SK-N-MC (cell line): Measurements from ENCODE around the gene FAM83C.

Experiments used
- EZH2 ChIP-seq: fragments of 200-600 bp; sonication (generic); IDR thresholded peaks from one replicate; pipeline ENCODE4 v1.6.1; 2017; ENCODE audit warnings: antibody characterized with exemption
- FOXP2 ChIP-seq: optimal IDR thresholded peaks from 2 replicates; pipeline ENCODE3; 2011; ENCODE audit warnings: mild to moderate bottlenecking, moderate library complexity; ENCODE audit not compliant: insufficient read depth; ENCODE audit errors: extremely low read length, control extremely low read depth
- POLR2AphosphoS5 ChIP-seq: IDR thresholded peaks from 2 replicates; pipeline ENCODE4 v1.6.1; 2012; ENCODE audit warnings: mild to moderate bottlenecking, low read depth, low read length, borderline replicate concordance

DNA sequence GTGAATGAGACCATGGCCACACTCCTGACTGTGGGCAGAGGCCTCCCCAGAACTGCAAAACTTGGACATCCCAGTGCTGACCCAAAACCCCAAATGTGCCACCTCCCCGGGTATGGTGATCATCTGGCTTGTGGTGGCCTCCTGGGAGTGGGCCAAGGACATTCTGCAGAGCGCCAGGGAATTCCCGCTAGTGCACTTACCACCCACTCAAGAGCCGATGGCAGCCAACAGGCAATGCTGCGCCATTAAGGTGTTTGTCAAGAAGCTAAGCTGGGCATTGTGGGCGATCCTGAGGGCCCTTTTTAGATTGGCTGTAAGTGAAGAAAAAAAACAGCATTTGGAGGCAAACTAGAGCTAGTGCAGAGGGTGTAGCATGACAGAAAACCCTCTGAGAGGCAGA, 56.3 kb downstream of the FAM83C start:
- TF ChIP-seq EZH2 (no peak), POLR2AphosphoS5 (no peak), FOXP2 (no peak)
